Heart left ventricle (tissue), 13 donors: Measurements from ENCODE around the gene PNKP.

Experiments used
- CTCF ChIP-seq, 12 donors: fragments of 200-600 bp; sonication (generic) in 4 of 12; IDR thresholded peaks; one replicate each; pipeline versions ENCODE4 v1.5.0 to v1.8.0; 2018 to 2022; ENCODE audit warnings: antibody characterized with exemption in 12 of 12, mild to moderate bottlenecking in 5 of 12
- POLR2A ChIP-seq, 2 donors: fragments of 450-650 bp; IDR thresholded peaks; one replicate each; pipeline ENCODE4 v1.6.1; 2017; ENCODE audit warnings: antibody characterized with exemption in 2 of 2, mild to moderate bottlenecking in 2 of 2, moderate library complexity in 2 of 2
- donor health status: ischemic (EF 13 %, LVEDD 7.1; RV severe dilation, severe dysfunction).
- donor health status: DM: no; HTN: yes; CAD: no.
- donor health status: DM: no; HTN: no; CAD: no.
- donor health status: ischemic (EF 25% LVEDD 6.9; RV normal size, moderate dysfunction).
- donor health status: ischemic (EF 25% LVEDD 5.7; RV mildly dilated, moderate dysfunction).
- donor health status: ischemic (EF 35%, LVEDD 5.7; RV mildly dilated, moderate dysfunction).
- donor health status: nonischemic (EF 11% LVEDD 7.7; RV severe dilation, severe dysfunction).
- donor health status: DM: yes; HTN: yes; CAD: no.
- donor health status: PGD.
- donor health status: ischemic (EF 29% LVEDD 5.4; RV normal size, mild dysfunction).
- donor health status: nonischemic (EF 23%, LVEDD 6.1; RV moderate dilation, normal function).

- TF ChIP-seq CTCF (IDR thresholded peaks at IDR 0.05) (no peak), POLR2A (IDR thresholded peaks at IDR 0.05) (no peak)
Measured at GRCh38 chr19:49874503-49875157, 7.3 kb upstream of the PNKP start.
